Measurements from ENCODE around the gene CPA4.

CPA4 gene

DNA sequence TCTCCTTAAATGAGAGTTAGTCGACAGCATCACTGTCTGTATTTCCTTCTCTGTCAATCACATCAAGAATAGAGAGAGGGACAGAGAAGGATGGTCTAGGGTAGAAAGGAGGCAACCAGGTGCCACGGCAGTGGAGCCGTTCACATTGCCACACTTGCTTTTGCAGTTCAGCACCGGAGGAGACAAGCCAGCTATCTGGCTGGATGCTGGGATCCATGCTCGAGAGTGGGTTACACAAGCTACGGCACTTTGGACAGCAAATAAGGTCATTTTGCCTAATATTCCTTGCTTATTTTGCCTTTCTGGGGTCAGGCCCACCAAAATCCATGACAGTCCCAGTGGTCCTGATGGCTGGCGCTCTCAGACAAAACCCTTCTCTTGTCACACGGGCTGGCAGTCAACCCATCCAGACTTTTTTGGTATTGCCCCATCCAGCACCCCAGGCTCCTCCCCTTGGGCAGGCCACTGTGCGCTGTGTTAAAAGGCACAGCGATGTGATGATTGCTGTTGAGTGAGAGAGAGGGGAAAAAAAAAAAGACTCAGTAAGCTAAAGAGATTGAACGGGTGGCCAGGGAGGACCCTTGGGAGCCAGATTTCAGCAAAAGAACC, 17.9 kb upstream of the CPA4 start:
- DNase-seq (ENCODE audit: low read depth), result no peak

DNA sequence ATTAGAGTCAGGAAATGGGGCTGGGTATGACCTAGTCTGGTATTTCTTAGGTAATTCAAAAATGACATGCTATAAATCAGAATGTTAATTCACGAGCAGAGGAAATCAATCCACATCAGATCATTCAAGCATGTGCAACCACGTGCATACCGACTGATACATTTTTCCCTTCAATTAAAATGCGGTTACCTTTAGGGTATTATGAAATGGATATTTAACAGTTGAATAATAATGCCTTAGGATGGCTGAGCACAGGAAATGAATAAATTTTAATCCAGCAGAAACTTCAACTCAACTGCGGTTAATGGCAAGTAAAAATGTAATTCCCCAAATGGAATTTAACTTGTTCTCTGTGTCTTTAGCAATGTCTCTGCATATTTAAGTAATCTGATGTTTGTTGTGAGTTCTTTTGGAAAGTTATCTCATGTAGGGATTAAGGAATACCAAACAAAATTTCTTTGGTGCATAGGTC, 17.1 kb upstream of the CPA4 start:
- DNase-seq (ENCODE audit: low read depth), result no peak

DNA sequence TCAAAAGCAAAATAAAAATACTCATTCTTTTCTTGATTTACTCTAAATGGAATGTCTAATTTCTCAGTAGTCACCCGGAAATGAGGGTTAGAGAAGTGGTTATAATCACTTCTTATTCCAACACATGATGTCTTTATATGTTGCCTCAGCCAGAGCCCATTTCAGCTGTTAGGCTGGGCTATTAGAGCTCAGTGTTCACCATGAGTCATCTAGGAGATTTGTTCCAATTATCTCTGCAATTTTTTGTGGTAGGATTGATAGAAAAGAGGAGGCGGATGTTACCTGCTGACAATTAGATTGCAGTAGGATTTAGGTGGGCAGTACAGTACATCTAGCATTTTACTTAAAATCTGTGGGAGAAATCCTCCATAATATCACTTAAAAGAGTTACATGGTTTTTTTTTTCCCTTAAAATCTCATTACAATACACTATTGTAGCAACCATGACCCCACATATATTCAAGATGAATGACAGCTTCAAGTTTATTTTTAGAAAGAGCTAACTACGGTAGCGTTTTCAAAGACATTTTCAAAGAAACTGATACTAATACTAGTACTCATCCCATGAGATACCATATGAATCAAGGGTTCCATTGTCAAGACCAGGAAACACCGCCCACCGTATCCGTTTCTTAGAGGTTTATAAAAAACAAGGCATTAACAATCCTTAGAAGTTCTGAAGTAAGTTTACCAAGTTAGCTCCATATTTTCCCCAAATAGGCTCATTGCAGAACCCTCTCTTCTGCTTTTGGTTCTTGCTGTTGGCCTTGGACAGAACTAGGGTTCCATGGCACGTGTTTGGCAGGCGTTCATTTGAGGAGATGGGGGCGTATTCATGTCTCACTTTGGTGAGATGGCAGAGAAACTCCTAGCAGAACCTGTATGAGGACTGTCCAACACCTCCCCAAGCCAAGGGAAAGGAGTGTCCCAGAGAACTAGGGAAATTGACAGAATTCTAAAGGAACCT, 15.9 kb upstream of the CPA4 start:
- DNase-seq (ENCODE audit: low read depth), result no peak

DNA sequence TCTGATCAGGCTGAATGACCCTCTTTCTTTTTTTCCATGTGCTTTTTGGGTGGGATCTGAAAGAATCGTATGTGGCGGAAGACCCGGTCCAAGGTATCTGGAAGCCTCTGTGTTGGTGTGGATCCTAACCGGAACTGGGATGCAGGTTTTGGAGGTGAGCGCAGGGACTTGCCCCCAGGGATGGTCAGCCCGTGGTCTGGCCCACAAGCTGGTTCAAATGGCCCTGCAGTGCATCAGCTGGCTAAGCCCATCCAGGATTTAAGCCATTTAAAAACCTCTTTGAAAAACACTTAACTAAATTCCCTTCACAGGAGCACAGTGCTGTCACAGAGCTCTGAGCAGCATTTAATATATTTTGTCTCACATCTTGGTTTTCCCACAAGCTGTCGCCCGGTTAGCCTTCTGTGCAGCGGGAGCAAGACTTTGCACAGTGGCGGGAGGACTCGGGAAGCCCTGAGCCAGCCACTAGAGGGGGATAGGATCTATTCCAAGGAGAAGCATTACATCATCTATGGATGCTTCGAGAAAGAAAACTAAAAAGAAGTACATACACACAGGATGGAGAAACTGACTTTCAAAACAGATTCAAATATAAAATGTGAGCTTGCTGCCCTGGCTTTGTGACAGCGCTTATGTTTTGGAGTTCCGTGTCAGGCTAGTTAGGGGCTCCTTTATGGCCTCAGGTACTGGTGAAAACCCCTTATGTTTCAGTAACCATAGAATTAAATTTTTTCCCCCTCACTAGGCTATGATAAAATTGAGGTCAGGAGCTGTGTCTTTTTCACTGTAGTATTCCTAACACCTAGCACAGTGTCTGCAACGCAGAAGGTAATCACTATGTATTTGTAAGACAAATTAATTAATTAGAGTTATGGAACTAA, 15.0 kb upstream of the CPA4 start:
- DNase-seq (ENCODE audit: low read depth), result no peak

DNA sequence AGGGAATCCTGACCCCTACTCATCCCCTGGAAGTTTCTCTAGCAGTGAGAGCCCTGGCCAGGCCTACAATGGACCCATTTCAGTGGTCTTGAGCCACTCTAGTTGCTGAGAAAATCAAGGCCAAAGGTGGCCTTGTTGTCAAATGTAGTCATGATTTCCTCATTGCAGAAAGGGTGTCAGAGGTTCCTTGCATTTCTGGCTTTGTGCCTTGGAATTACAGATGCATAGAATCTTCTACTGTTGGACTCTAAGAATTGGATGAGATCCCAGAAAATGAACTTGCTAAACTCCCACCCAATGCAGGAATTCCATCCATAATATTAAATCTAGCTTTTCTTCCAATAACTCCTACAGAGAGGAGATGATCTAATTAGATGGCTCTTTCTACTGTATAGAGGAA, 14.1 kb upstream of the CPA4 start:
- no peak for DNase-seq (ENCODE audit: low read depth)

DNA sequence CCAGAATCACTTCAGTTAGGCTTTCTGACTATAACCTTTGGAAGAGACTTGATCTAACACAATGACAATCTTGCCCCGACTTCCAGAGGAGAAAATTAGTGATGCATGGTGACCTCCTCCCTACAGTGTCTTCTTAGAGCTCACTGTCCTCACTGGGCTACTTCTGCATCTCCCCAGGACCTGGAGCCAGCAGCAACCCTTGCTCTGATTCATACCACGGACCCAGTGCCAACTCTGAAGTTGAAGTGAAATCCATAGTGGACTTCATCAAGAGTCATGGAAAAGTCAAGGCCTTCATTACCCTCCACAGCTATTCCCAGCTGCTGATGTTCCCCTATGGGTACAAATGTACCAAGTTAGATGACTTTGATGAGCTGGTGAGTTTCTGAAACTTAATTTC, 13.7 kb upstream of the CPA4 start:
- DNase-seq (ENCODE audit: low read depth), result no peak

DNA sequence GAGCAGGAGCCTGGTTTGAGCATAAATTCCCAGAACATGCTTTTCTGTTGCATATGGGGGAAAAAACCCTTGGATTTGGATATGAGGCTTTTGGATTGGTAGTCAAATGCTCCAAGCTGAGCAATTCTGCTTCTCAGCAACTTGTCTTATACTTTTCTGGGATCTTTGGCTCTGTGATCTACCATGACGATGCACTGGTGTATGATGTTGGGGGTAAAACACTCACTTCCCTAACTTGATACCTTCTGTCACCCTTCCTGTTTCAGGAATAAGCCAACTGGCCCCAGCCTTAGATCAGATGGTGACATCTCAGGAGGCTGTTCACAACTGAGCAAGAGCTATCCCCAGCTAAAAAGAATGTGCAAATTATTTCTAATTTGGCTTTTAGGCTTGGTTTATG, 13.1 kb upstream of the CPA4 start:
- no peak for DNase-seq (ENCODE audit: low read depth)

DNA sequence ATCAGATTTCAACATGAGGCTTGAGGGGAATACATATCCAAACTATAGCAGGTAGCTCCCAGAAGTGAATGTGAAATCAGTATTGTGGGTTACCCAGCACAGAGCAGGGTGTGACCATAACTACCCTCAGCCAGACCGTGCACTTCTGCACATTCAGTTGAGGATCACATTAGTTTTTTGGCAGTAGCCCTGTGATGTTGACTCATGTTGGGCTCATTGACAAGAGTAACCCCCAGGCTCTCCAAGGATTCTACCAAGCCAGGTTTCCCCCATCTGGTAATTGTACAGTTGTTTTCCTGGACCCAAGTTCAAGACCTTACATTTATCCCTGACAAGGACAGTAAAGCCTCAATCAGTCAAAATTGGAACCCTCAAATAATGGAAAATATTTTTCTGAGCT, 11.7 kb upstream of the CPA4 start:
- no peak for DNase-seq (ENCODE audit: low read depth)

DNA sequence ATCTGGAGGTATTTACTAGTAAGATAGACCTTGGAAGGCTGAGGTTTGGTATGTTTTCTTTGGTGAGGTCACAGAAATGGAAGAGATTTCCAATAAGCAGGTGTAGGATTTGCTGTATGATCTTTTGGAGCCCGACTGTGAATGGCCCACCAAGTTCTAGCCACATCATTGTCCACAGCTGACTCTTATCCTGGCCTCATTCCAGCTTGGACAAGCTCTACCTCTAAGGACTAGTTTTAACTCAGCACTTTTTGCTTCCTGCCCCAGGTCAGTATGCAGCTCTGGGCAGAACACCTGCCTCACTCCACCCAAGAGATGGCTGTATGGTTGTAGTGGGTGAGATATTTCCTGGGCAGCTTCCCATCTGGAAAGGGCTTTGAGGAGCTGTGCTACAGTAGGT, 6.1 kb upstream of the CPA4 start:
- DNase-seq (ENCODE audit: low read depth), result no peak

DNA sequence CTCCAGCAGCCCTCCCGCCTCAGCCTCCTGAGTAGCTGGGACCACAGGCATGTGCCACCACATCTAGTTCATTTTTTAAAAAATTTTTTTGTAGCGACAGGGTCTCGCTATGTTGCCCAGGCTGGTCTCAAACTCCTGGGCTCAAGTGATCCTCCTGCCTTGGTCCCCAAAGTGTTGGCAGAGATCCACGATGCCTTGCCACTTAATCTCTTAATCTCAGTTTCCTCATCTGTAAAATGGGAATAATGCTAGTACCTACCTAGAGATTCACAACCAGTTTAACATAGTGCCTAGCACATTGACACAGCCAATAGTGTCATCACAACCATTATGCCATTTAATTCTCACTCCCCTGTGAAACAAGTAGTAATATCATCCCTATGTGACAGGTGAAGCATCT, 4.8 kb upstream of the CPA4 start:
- no peak for DNase-seq (ENCODE audit: low read depth)

DNA sequence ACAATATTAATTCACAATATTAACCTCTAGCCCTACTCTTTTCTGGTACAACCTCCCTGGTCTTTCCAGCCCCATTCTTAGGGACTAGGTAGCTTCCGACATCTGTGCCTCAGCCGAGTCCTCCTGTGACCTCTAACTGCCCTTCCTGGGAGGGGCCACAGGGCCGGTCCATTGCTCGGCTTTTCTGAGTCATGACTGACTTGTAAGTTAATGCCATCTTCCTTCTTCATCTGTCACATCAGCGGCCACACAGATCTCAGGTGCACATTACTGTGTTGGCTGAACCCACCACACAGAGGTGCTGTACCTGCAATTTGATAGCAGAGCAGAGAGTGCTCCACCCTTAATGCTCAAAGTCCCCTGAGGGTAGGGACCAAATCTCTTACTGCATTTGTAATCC, 4.1 kb upstream of the CPA4 start:
- DNase-seq (ENCODE audit: low read depth), result no peak

DNA sequence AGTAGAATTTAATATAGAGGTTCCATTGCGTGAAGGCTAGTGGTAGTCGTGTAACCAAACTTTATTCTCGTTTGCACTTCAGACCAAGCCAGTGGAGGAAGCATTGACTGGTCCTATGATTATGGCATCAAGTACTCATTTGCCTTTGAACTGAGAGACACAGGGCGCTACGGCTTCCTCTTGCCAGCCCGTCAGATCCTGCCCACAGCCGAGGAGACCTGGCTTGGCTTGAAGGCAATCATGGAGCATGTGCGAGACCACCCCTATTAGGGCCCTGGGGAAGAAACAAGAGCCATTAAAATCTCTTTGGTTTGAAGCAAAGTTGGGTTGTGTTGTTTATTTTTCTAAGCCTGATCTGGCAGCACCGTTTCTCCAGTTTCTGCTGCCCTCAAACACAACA, 3.5 kb upstream of the CPA4 start:
- no peak for DNase-seq (ENCODE audit: low read depth)

DNA sequence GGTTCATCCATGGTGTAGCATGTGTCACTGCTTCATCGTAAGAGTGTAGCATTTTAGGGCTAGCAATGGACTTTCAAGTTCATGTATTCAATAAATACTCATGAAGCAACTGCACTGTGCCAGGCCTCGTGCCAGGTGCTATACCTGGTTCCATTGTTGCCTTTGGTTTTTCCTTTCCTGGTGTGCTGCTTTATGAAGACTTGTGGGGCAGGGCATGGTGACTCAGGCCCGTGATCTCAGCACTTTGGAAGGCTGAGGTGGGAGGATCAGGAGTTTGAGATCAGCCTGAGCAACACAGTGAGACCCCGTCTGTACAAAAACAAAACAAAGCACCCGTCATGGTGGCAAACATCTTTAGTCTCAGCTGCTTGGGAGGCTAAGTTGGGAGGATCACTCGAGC, 2.2 kb upstream of the CPA4 start:
- DNase-seq (ENCODE audit: low read depth), result no peak

DNA sequence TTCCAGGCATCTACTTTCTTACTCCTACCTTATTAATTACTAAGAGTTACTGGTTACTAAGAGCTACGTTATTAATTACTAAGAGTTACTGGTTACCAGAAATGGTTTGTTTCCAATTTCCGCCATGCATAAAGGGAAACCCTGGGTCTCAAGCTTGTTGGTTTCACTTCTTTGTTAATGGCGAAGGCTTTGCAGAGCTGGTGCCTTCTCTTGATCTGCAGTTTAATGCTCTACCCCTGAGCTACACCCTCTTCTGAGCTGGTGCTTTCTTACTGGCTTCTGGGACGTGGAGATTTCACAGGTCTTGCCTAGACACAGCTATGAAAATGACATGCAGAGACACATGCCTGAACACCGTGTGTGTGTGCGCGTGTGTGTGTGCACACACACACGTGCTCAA, 560 bp downstream of the CPA4 start:
- no peak for DNase-seq (ENCODE audit: low read depth)

DNA sequence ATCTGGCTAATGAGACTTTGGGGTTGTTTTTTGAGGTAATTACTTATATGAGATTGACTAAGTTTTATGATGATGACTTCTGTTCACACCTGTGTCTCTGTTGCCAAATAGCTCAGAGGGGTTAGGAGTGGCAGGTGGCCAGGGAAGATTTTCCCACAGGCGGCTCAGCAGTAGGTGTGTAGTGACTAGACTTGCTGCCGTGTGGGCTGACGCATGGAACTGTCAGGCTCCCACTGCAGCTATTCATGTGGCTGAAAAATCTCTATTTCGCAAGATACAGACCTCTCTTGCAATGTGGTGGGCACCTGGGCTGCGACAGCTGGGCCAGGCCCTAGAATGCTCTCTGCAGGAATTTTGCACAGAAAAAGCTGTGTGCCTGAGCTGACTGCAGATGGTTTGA, 1.4 kb downstream of the CPA4 start:
- no peak for DNase-seq (ENCODE audit: low read depth)

DNA sequence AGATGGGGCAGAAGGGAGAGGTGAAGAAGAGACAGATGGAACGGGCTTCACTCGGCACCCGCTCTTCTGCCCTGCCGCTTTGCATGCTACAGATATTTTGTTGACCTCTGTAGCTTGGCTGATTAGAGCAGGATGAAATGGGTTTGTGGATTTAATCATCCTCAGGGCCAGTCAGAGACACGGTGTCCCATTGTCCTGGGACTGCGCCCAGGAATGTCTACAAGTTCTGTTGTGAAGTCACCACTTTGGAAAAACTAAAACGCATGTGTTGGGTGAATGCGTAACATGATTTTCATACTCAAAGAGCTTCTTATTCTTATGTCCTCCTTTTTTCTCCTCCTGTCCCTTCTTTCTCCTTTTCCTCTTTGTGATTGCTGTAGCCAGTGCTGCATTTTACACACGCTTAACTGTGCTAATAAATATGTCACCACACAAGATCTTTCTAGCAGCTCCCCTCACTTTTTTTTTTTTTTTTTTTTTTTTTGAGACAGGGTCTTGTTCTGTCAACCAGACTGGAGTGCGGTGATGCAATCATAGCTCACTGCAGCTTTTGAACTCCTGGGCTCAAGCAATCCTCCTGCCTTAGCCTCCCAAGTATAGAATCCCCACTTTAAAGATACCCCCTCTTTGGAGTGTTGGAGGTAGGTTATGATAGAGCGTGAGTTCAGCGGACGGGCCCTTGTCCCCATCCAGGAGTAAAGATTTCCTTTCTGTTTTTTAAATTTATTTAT, 3.4 kb downstream of the CPA4 start:
- no peak for DNase-seq (ENCODE audit: low read depth)

DNA sequence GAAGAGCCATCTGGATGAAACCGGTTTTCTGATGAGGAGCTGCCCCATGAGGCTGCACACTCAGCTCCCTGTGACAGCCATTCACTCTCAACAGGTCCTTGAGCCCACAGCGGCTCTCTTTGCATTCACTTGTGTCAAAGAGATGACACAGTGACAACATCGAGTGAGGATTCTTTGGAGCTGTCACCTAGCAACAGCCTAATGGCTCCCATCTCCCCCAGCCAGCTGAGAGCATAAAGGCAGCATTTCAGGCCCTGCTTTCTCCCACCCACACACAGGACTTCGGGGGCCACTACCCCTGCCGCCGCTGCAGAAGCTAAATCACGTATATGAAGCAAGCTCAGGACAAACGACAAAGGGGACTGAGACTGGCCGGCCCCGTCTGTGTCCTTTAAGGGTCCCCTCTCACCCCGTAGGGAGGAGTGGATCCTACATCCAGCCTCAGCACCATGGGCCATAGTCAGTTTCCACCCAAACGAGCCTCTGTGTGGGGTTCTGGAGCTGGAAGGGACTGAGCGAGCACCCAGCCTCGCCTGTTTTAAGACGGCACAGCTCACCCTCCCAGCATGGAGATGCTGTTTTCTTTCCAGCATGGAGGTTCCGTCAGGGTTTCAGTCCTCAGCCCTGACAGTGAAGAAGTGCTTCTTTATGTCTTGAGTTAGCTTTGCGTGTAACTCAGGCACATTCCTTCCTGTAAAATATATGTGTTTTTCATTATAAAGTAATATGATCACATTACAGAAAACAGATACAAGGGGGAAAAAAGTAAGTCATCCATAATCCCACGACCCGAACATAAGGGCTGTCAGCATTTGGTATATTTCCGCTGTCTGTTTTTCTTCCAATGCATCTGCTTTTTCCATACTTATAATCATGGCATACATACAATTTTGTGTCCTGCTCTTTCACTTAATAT, 4.9 kb downstream of the CPA4 start:
- no peak for DNase-seq (ENCODE audit: low read depth)

DNA sequence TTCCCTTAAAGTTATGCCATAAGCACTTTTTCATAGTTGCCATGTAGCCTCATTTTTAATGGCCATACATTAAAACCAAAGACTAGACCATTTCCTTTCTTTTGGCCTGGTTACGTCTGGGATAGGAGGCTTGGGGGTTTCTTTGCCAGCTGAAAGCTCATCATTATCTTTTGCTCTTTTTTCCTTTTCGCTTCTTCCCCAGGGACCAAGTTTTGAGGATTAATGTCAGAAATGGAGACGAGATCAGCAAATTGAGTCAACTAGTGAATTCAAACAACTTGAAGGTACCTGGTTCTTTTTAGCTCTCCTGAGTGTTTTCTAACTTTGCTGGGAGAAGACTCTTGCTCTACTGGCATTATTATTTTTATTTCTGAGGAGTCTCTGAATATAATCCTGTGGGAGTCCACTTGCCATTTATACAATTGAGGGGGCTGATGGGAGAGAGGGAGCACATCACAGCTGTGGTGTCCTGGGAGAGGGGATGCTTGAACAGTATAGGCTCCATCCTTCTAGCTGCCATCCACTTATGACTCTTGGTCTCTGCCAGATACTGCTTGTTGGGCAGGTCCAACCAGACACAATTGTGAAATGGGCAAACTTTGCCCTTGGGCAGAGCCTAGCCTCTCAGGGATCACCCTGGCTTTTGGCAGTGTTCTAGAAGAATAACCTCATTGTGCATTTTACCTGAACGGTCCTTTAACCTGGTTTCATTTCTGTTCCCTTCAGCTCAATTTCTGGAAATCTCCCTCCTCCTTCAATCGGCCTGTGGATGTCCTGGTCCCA, 5.8 kb downstream of the CPA4 start:
- no peak for DNase-seq (ENCODE audit: low read depth)

DNA sequence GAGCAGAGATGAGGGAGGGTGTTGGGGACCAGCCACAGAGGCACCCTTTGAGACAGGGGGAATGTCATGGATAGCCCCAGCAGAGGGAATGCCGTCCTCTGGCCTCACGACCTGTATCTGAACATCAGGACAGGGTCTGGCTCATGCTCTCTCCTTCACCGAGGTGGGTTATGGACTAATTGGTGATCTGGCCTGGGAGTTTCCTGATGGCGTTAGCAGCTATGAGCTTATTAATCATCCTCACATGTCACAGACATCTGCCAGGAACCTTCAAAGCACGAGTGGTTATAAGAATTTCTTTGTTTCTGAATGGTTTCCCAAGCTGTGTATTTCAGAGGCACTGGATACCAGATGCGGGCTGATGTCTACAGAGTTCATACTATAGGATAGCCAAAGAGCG, 6.9 kb downstream of the CPA4 start:
- DNase-seq (ENCODE audit: low read depth), result no peak

DNA sequence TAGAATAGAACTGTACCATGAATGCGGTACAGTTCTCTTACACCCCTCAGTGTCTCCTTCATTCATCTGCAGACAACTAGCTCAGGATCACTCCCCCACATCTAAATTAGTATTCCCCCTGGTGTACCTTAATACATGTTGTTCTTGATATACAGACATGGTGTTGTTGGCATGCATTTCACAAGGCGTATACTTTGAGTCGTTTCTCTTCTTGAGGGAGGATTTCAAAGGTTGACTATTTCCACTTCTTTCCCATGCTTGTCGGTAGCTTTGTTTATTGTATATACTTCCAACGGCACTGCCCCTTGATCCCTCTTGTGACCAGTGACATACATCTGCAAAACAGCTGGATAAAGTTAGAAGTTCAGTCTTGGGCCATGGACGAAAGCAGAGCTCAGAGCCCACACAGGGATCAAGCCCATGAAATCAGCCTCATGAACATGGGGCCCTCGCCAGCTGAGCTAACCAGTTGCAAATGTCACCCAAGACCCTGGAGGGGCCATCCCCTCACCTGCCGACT, 8.6 kb downstream of the CPA4 start:
- DNase-seq (ENCODE audit: low read depth), result no peak
